ENCODE measurements around the gene SPEN.

Gene SPEN

DNA sequence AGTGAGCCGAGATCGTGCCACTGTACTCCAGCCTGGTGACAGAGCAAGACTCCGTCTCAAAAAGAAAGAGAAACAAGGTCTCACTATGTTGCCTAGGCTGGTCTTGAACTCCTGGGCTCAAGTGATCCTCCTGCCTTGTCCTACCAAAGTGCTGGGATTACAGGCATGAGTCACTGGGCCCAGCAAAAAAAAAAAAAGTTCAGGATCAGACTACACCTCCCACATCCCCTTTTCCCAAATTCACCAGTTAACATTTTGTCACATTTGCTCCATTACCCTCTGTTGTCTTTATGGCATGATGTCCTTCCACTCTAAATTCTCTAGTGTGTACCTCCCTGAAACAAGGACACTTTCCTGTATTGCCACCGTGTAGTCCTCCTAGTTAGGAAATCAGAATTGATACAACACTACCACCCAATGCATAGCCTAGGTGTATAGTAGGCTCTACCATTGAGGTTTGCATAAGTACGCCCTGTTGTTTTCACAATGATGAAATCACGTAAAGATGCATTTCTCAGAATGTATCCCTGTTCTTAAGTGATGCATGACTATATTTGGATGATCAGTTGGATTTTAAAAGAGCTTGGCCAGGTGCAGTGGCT lies 10.7 kb downstream of the SPEN start (continued):
- peak; percentile 32; the same call in 1 of the 2 replicates for TF ChIP-seq PRDM1 (tag by site-specific recombination; IDR thresholded peaks at IDR 0.05)
- TF ChIP-seq KLF10 (tag by site-specific recombination; IDR thresholded peaks at IDR 0.05), result no peak
- 0 out of 2 replicates have a peak, but pooled peaks have one; percentile 19 for TF ChIP-seq IKZF3 (tag by site-specific recombination; IDR thresholded peaks at IDR 0.05)
- TF ChIP-seq ZNF558 (tag by site-specific recombination; IDR thresholded peaks at IDR 0.05), result 0 out of 2 replicates have a peak, but pooled peaks have one; percentile 16
- 0 out of 2 replicates have a peak, but pooled peaks have one; percentile 44 for TF ChIP-seq ZNF785 (tag by site-specific recombination; IDR thresholded peaks at IDR 0.05)
- TF ChIP-seq KLF17 (tag by site-specific recombination; IDR thresholded peaks at IDR 0.05), result 0 out of 2 replicates have a peak, but pooled peaks have one; percentile 30
- 0 out of 2 replicates have a peak, but pooled peaks have one; percentile 29 for TF ChIP-seq ZBTB17 (tag by site-specific recombination; IDR thresholded peaks at IDR 0.05)
- TF ChIP-seq, protein P1, sequence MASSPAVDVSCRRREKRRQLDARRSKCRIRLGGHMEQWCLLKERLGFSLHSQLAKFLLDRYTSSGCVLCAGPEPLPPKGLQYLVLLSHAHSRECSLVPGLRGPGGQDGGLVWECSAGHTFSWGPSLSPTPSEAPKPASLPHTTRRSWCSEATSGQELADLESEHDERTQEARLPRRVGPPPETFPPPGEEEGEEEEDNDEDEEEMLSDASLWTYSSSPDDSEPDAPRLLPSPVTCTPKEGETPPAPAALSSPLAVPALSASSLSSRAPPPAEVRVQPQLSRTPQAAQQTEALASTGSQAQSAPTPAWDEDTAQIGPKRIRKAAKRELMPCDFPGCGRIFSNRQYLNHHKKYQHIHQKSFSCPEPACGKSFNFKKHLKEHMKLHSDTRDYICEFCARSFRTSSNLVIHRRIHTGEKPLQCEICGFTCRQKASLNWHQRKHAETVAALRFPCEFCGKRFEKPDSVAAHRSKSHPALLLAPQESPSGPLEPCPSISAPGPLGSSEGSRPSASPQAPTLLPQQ (tag by site-specific recombination; IDR thresholded peaks at IDR 0.05), result peak; percentile 69; the same call in 1 of the 2 replicates
- no peak for TF ChIP-seq ZNF843 (tag by site-specific recombination; IDR thresholded peaks at IDR 0.05)
- TF ChIP-seq, protein P2, sequence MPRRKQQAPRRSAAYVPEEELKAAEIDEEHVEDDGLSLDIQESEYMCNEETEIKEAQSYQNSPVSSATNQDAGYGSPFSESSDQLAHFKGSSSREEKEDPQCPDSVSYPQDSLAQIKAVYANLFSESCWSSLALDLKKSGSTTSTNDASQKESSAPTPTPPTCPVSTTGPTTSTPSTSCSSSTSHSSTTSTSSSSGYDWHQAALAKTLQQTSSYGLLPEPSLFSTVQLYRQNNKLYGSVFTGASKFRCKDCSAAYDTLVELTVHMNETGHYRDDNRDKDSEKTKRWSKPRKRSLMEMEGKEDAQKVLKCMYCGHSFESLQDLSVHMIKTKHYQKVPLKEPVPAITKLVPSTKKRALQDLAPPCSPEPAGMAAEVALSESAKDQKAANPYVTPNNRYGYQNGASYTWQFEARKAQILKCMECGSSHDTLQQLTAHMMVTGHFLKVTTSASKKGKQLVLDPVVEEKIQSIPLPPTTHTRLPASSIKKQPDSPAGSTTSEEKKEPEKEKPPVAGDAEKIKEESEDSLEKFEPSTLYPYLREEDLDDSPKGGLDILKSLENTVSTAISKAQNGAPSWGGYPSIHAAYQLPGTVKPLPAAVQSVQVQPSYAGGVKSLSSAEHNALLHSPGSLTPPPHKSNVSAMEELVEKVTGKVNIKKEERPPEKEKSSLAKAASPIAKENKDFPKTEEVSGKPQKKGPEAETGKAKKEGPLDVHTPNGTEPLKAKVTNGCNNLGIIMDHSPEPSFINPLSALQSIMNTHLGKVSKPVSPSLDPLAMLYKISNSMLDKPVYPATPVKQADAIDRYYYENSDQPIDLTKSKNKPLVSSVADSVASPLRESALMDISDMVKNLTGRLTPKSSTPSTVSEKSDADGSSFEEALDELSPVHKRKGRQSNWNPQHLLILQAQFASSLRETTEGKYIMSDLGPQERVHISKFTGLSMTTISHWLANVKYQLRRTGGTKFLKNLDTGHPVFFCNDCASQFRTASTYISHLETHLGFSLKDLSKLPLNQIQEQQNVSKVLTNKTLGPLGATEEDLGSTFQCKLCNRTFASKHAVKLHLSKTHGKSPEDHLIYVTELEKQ (tag by site-specific recombination; IDR thresholded peaks at IDR 0.05; ENCODE audit: borderline replicate concordance), result no peak
- peak; percentile 68 for TF ChIP-seq ZFP69B (tag by site-specific recombination; IDR thresholded peaks at IDR 0.05)
- TF ChIP-seq MZF1 (tag by site-specific recombination; IDR thresholded peaks at IDR 0.05; ENCODE audit: borderline replicate concordance), result peak; percentile 54; the same call in 1 of the 2 replicates
- peak; percentile 34; the same call in 1 of the 2 replicates for TF ChIP-seq KLF8 (tag by site-specific recombination; IDR thresholded peaks at IDR 0.05)
- no peak for TF ChIP-seq ZNF768 (tag by site-specific recombination; IDR thresholded peaks at IDR 0.05)
- TF ChIP-seq ZNF366 (tag by site-specific recombination; conservative IDR thresholded peaks at IDR 0.05), result peak; percentile 82
- peak; percentile 64; the same call in 1 of the 2 replicates for TF ChIP-seq ZNF362 (tag by site-specific recombination; IDR thresholded peaks at IDR 0.05)
- TF ChIP-seq BCL11A (tag by site-specific recombination; IDR thresholded peaks at IDR 0.05; ENCODE audit: low read depth), result no peak
- TF ChIP-seq KLF16 (tag by site-specific recombination; IDR thresholded peaks at IDR 0.05), result peak; percentile 18; the same call in 1 of the 2 replicates
- no peak for TF ChIP-seq ZNF670 (tag by site-specific recombination; IDR thresholded peaks at IDR 0.05; ENCODE audit: low read depth)
- 0 out of 2 replicates have a peak, but pooled peaks have one; percentile 27 for TF ChIP-seq ZNF324 (tag by site-specific recombination; IDR thresholded peaks at IDR 0.05)
- no peak for TF ChIP-seq ZNF701 (tag by site-specific recombination; IDR thresholded peaks at IDR 0.05)
- peak; percentile 52 for TF ChIP-seq ZNF585B (tag by site-specific recombination; IDR thresholded peaks at IDR 0.05)
- no peak for TF ChIP-seq ZNF211 (tag by site-specific recombination; IDR thresholded peaks at IDR 0.05; ENCODE audit: low read depth)
- 0 out of 2 replicates have a peak, but pooled peaks have one; percentile 16 for TF ChIP-seq ZNF2 (tag by site-specific recombination; IDR thresholded peaks at IDR 0.05)
- TF ChIP-seq ZNF530 (tag by site-specific recombination; IDR thresholded peaks at IDR 0.05; ENCODE audit: low read depth), result no peak
